Fibroblast of lung (primary cell): ENCODE results near the gene UMAD1. TPM values are rescaled to one million over a fixed set of nuclear protein-coding genes. Genes with fewer than 3 reads are reported as not detected.
A peak's percentile ranks its signal among the peaks of the same experiment; 100 is the strongest.

Experiments
- DNase-seq, 2 donors: peaks; one replicate each; pipeline versions ENCODE4 v3.0.0 to v3.0.0-alpha.2; 2010; ENCODE audit warnings: low read depth in 2 of 2
- H2AFZ ChIP-seq: 2 replicates; pipeline ENCODE4 v1.5.1; 2012; ENCODE audit warnings: low read length, control low read depth, inconsistent platforms
- H3K27ac ChIP-seq: 2 replicates; pipeline ENCODE4 v1.5.1; 2011; ENCODE audit warnings: low read length, control low read depth; ENCODE audit not compliant: insufficient read depth
- H3K27me3 ChIP-seq: 2 replicates; pipeline ENCODE4 v1.5.1; 2011; ENCODE audit warnings: mild to moderate bottlenecking, low read length; ENCODE audit not compliant: control insufficient read depth, insufficient read depth
- H3K36me3 ChIP-seq: 2 replicates; pipeline ENCODE4 v1.5.1; 2011; ENCODE audit warnings: low read length; ENCODE audit not compliant: control insufficient read depth, insufficient read depth
- H3K4me1 ChIP-seq: 2 replicates; pipeline ENCODE4 v1.5.1; 2011; ENCODE audit warnings: low read length; ENCODE audit not compliant: control insufficient read depth, insufficient read depth; ENCODE audit errors: extremely low read depth
- H3K4me2 ChIP-seq: 2 replicates; pipeline ENCODE4 v1.5.1; 2011; ENCODE audit warnings: low read length, control low read depth; ENCODE audit not compliant: insufficient read depth; ENCODE audit errors: extremely low read depth
- H3K4me3 ChIP-seq, 4 experiments: fragments of 200-600 bp in 1 of 4; sonication (generic) in 1 of 4; replicated peaks in 1 of 4; 2 replicates each; pipeline ENCODE4 v1.5.1; 2011 to 2016; ENCODE audit warnings: low read length in 4 of 4, low read depth in 3 of 4, mild to moderate bottlenecking in 3 of 4, control low read depth in 2 of 4, inconsistent platforms in 1 of 4, mixed read lengths in 1 of 4; ENCODE audit not compliant: insufficient read depth in 1 of 4; ENCODE audit errors: control extremely low read depth in 1 of 4
- H3K79me2 ChIP-seq: 2 replicates; pipeline ENCODE4 v1.5.1; 2012; ENCODE audit warnings: mild to moderate bottlenecking, low read length, inconsistent platforms; ENCODE audit not compliant: control insufficient read depth, insufficient read depth
- H3K9ac ChIP-seq: 2 replicates; pipeline ENCODE4 v1.5.1; 2011; ENCODE audit warnings: mild to moderate bottlenecking, low read length, control low read depth; ENCODE audit not compliant: insufficient read depth
- H3K9me3 ChIP-seq: 2 replicates; pipeline ENCODE4 v1.5.1; 2012; ENCODE audit warnings: low read depth, low read length; ENCODE audit not compliant: control insufficient read depth, insufficient read depth
- H4K20me1 ChIP-seq: 2 replicates; pipeline ENCODE4 v1.5.1; 2011; ENCODE audit warnings: low read length; ENCODE audit not compliant: control insufficient read depth, insufficient read depth; ENCODE audit errors: extremely low read depth
- CTCF ChIP-seq, 2 donors: IDR thresholded peaks in 1 of 2; conservative IDR thresholded peaks in 1 of 2; 1 replicate in 1 of 2; 2 replicates in 1 of 2; pipeline ENCODE4 v1.5.1; 2011 to 2012; ENCODE audit warnings: low read length in 2 of 2, control low read depth in 1 of 2, inconsistent platforms in 1 of 2, low read depth in 1 of 2, mild to moderate bottlenecking in 1 of 2
- EZH2 ChIP-seq: IDR thresholded peaks from 2 replicates; pipeline ENCODE4 v1.5.1; 2012; ENCODE audit warnings: low read length, control low read depth, mild to moderate bottlenecking; ENCODE audit errors: missing control alignments
- polyA plus RNA-seq, 2 donors: library from polyadenylated mRNA; depleted of rRNA in 1 of 2; stranded (reverse) in 1 of 2; unstranded in 1 of 2; fragments of >200 nt; gene quantifications; 2 replicates each; pipeline ENCODE4 v1.2.1, GENCODE V29; 2011 to 2012; ENCODE audit warnings: missing spikeins in 1 of 2
- total RNA-seq: library from RNA; depleted of rRNA; stranded (reverse); fragments of >200 nt; gene quantifications from 2 replicates; pipeline ENCODE4 v1.2.1, GENCODE V29; 2014

UMAD1 gene
- total and polyA plus RNA-seq, 2 donors (not counting 1 experiment from before 2014, with no cell fraction given), result 12.4 to 19.8 TPM

- Histone ChIP-seq H3K79me2 (peaks cover 3% of the 10 kb centered on the region), H3K4me3 (peak overlapping the region; percentile 80 to 90 (median 84)), H3K4me1 (no peaks in the 10 kb centered on the region), H3K4me2 (peak overlapping the region; percentile 81), H2AFZ (peak overlapping the region; percentile 99), H3K27ac (peak overlapping the region; percentile 87), H3K36me3 (no peaks in the 10 kb centered on the region), H3K9me3 (no peaks in the 10 kb centered on the region), H4K20me1 (no peaks in the 10 kb centered on the region), H3K27me3 (no peaks in the 10 kb centered on the region), H3K9ac (peak overlapping the region; percentile 67)
- TF ChIP-seq EZH2 (no peak), CTCF (conservative IDR thresholded peaks at IDR 0.05 in 1 of 2, IDR thresholded peaks at IDR 0.05 in 1 of 2; ENCODE audit: low read depth in 1 of 2, low read length in 2 of 2) (no peak)
- peak; percentile 20 to 43 for DNase-seq
These were observed 718 bp upstream of the UMAD1 start for GRCh38 chr7:7639847-7640220.

- Histone ChIP-seq H3K4me2 (peak overlapping the region; percentile 67), H3K27ac (peak overlapping the region; percentile 93), H3K27me3 (no peaks in the 10 kb centered on the region), H3K9ac (peak overlapping the region; percentile 85), H3K36me3 (no peaks in the 10 kb centered on the region), H2AFZ (peak overlapping the region; percentile 95), H3K4me3 (peak overlapping the region; percentile 80 to 92 (median 84)), H3K4me1 (no peaks in the 10 kb centered on the region), H4K20me1 (no peaks in the 10 kb centered on the region), H3K9me3 (no peaks in the 10 kb centered on the region), H3K79me2 (peaks cover 3% of the 10 kb centered on the region)
- TF ChIP-seq EZH2 (no peak), CTCF (conservative IDR thresholded peaks at IDR 0.05 in 1 of 2, IDR thresholded peaks at IDR 0.05 in 1 of 2; ENCODE audit: low read depth in 1 of 2, low read length in 2 of 2) (no peak)
- peak in 1 of 2 donors; percentile 23 for DNase-seq
These were observed 644 bp downstream of the UMAD1 start for GRCh38 chr7:7641129-7641663.

GRCh38 chr7:7642081-7642480 lies 1.5 kb downstream of the UMAD1 start:
- DNase-seq, result no peak
- Histone ChIP-seq H3K27me3 (no peaks in the 10 kb centered on the region), H2AFZ (no peak overlapping the region), H3K36me3 (no peaks in the 10 kb centered on the region), H3K9ac (no peak overlapping the region), H3K27ac (no peak overlapping the region), H4K20me1 (no peaks in the 10 kb centered on the region), H3K9me3 (no peaks in the 10 kb centered on the region), H3K4me3 (peak overlapping the region in 1 of 4 experiments; percentile 86), H3K4me1 (no peaks in the 10 kb centered on the region), H3K79me2 (peaks cover 3% of the 10 kb centered on the region), H3K4me2 (no peak overlapping the region)
- no peak for TF ChIP-seq EZH2
- no peak for TF ChIP-seq CTCF (conservative IDR thresholded peaks at IDR 0.05 in 1 of 2, IDR thresholded peaks at IDR 0.05 in 1 of 2; ENCODE audit: low read depth in 1 of 2, low read length in 2 of 2)
